Body of pancreas (tissue), 4 donors: ENCODE results near the gene ERC1.

Experiments
- CTCF ChIP-seq, 7 experiments: fragments of 450-650 bp in 4 of 7; fragments of 200-600 bp in 3 of 7; sonication (generic) in 3 of 7; IDR thresholded peaks; one replicate each; pipeline ENCODE4 v1.5.1; 2016 to 2019; ENCODE audit warnings: antibody characterized with exemption in 7 of 7
- POLR2A ChIP-seq, 3 donors: fragments of 450-650 bp; IDR thresholded peaks; one replicate each; pipeline ENCODE4 v1.6.1; 2016; ENCODE audit warnings: antibody characterized with exemption in 3 of 3, mild to moderate bottlenecking in 2 of 3

- no peak for TF ChIP-seq POLR2A (IDR thresholded peaks at IDR 0.05)
- TF ChIP-seq CTCF (IDR thresholded peaks at IDR 0.05), result no peak
Observed at GRCh38 chr12:997505-997904, 6.5 kb downstream of the ERC1 start.
